Fibroblast of the aortic adventitia (primary cell): ENCODE data around the gene TBX4. TPM values are rescaled to one million over a fixed set of nuclear protein-coding genes. Genes with fewer than 3 reads are reported as not detected.
A peak's percentile ranks its signal among the peaks of the same experiment; 100 is the strongest.

ENCODE experiments used
- DNase-seq: peaks from one replicate; pipeline ENCODE4 v3.0.0-alpha.2; 2010; ENCODE audit warnings: low read depth
- H3K4me3 ChIP-seq: 2 replicates; pipeline ENCODE4 v1.5.1; 2011; ENCODE audit warnings: low read depth, mild to moderate bottlenecking, control low read depth, low read length, moderate library complexity
- total RNA-seq: library from RNA; depleted of rRNA; stranded (reverse); fragments of >200 nt; gene quantifications from 2 replicates; pipeline ENCODE4 v1.2.3, GENCODE V29; 2012; ENCODE audit warnings: low replicate concordance
- TF ChIP-seq, protein P1 (sequence below): IDR thresholded peaks from 2 replicates; pipeline ENCODE4 v1.5.1; 2011; ENCODE audit warnings: mild to moderate bottlenecking, low read length, control low read depth, inconsistent platforms; ENCODE audit not compliant: insufficient read depth

TBX4 gene
- total RNA-seq, 1 donor, result not detected

GRCh38 chr17:61410141-61411010 lies 41.8 kb upstream of the TBX4 start:
- TF ChIP-seq, protein P1, sequence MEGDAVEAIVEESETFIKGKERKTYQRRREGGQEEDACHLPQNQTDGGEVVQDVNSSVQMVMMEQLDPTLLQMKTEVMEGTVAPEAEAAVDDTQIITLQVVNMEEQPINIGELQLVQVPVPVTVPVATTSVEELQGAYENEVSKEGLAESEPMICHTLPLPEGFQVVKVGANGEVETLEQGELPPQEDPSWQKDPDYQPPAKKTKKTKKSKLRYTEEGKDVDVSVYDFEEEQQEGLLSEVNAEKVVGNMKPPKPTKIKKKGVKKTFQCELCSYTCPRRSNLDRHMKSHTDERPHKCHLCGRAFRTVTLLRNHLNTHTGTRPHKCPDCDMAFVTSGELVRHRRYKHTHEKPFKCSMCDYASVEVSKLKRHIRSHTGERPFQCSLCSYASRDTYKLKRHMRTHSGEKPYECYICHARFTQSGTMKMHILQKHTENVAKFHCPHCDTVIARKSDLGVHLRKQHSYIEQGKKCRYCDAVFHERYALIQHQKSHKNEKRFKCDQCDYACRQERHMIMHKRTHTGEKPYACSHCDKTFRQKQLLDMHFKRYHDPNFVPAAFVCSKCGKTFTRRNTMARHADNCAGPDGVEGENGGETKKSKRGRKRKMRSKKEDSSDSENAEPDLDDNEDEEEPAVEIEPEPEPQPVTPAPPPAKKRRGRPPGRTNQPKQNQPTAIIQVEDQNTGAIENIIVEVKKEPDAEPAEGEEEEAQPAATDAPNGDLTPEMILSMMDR, result peak; percentile 47
- H3K4me3 ChIP-seq, result peak overlapping the region; percentile 3
- DNase-seq, result peak; percentile 53

DNA sequence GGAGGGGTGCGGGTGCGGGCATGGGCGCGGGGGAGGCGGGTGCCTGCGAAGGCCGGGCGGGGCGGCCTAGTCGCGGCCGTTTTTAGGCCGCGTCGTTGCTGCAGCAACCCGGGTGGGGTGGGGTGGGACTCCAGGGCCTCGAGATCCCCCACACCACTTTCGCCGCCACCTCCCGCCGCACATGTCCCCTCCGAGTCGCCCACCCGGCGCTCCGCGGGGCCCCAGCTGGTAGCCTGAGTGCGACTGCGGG lies 41.3 kb upstream of the TBX4 start:
- no peak overlapping the region for H3K4me3 ChIP-seq
- DNase-seq, result no peak
- TF ChIP-seq, protein P1, result no peak

GRCh38 chr17:61411261-61412142 lies 40.7 kb upstream of the TBX4 start:
- peak overlapping the region; percentile 78 for H3K4me3 ChIP-seq
- DNase-seq, result peak; percentile 44
- TF ChIP-seq, protein P1, result peak; percentile 14

DNA sequence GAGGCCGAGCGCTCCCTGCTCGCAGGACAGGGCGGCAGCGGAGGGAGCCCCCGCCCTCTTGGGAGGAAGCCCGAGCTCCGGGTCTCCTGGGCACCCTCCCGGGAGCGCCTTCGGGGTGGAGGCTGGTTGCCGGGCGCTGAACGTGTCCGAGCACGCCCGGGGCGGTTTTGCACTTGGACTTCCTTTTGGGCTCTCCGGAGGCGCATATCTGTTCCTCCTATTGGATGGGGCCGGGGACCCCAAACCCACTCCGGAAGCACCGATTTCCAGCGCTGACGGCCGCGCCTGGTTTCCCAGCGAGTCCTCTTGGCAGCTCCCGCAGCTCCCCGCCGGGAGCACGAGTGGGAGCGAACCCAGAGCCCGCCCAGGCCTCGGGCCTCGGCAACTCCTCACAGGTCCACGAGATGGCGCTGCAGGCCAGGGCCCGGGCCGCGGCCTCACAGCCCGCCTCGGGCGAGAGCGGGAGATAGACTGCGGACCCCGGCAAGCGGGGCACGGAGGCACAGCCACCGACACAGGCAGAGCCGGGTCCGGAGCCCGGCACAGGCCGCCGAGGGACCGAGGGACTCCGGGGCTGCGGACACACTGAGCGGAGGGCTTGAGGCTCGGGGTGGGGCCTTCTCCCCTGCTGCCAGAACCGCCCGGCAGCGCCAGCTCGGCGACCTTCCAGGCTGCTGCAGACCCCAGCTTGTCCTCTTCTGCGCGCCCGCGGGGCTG lies 39.9 kb upstream of the TBX4 start:
- H3K4me3 ChIP-seq, result peak overlapping the region; percentile 78
- peak; percentile 81 for DNase-seq
- TF ChIP-seq, protein P1, result peak; percentile 87

- peak overlapping the region; percentile 78 for H3K4me3 ChIP-seq
- TF ChIP-seq, protein P1, result no peak
- no peak for DNase-seq
Measured at GRCh38 chr17:61412860-61413660, 39.2 kb upstream of the TBX4 start.

DNA sequence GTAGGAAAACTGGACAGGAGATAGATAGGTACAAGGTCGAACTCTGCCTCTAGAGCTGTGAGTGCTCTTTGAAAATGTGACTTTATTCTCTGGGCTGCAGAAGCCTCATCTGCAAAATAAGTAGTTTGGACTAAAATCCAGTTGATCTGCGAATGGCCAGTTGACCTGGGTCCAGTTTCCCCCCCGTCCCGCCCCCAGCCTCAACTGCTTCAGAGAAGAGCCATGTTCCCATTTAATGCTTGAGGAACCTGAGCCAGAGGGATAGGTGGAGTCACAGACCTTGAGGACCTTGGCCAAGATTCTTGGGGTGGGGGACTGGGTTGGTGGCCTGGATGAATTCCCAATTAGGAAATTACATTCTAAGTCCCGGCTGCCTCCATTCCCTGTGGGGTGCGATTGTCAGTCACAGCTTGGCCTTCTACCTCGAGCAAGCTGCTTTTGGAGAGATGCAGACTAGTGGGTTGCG lies 38.5 kb upstream of the TBX4 start:
- TF ChIP-seq, protein P1, result no peak
- no peak for DNase-seq
- peak overlapping the region; percentile 78 for H3K4me3 ChIP-seq
